ENCODE results near the gene ZDHHC1. TPM values are rescaled to one million over a fixed set of nuclear protein-coding genes. Genes with fewer than 3 reads are reported as not detected.

The ZDHHC1 gene
- 8.5 and 13.1 TPM in 2 replicates for total RNA-seq

GRCh38 chr16:67415872-67416793 lies at the start of gene ZDHHC1:
ZDHHC1 (minus strand) TSS chr16:67416477; CDS start chr16:67407775, 8,702 bp downstream.

GRCh38 chr16:67430977-67431774 lies 14.9 kb upstream of the ZDHHC1 start, which contains the start of gene HSD11B2:
HSD11B2 (plus strand) TSS chr16:67431121; CDS start chr16:67431249, 128 bp downstream.

GRCh38 chr16:67393111-67393787 lies 23.0 kb downstream of the ZDHHC1 start, which contains the start of gene TPPP3:
TPPP3 (minus strand) TSS chr16:67393498; CDS start chr16:67391111, 2,387 bp downstream.

Small RNAs within 50 kb of the gene (small RNA-seq; reads per million reads assigned to genes)
- gene RNU1-123P = not detected

Other genes starting within 250 kb of the ZDHHC1 start
- 7.0 and 8.8 TPM in 2 replicates for gene NOL3, start 245.9 kb downstream of the ZDHHC1 start, total RNA-seq
- gene MATCAP1, start 232.5 kb downstream of the ZDHHC1 start, total RNA-seq = 14.1 and 18.3 TPM in 2 replicates
- gene EXOC3L1, start 226.3 kb downstream of the ZDHHC1 start, total RNA-seq = 4.2 and 4.9 TPM in 2 replicates
- 115 and 125 TPM in 2 replicates for gene E2F4, start 224.3 kb downstream of the ZDHHC1 start, total RNA-seq
- 0.76 and 1.3 TPM in 2 replicates for gene ELMO3, start 217.3 kb downstream of the ZDHHC1 start, total RNA-seq
- 16.0 and 24.3 TPM in 2 replicates for gene TMEM208, start 189.3 kb downstream of the ZDHHC1 start, total RNA-seq
- gene FHOD1, start 169.0 kb downstream of the ZDHHC1 start, total RNA-seq = 30.7 and 41.8 TPM in 2 replicates
- 0.86 and 1.6 TPM in 2 replicates for gene SLC9A5, start 167.5 kb downstream of the ZDHHC1 start, total RNA-seq
- gene PLEKHG4, start 136.9 kb downstream of the ZDHHC1 start, total RNA-seq = 16.5 and 23.8 TPM in 2 replicates
- gene KCTD19, start 89.7 kb downstream of the ZDHHC1 start, total RNA-seq = under 0.01 and 0.33 TPM in 2 replicates
- 0.29 TPM in 1 of 2 replicates, not detected in the other for gene LRRC36, start 89.7 kb downstream of the ZDHHC1 start, total RNA-seq
- not detected in 2 replicates for gene TPPP3, start 23.0 kb downstream of the ZDHHC1 start, total RNA-seq
- 0.10 and 0.65 TPM in 2 replicates for gene HSD11B2, start 14.6 kb upstream of the ZDHHC1 start, total RNA-seq
- gene ATP6V0D1, start 64.7 kb upstream of the ZDHHC1 start, total RNA-seq = 114 and 123 TPM in 2 replicates
- gene AGRP, start 67.1 kb upstream of the ZDHHC1 start, total RNA-seq = not detected in 2 replicates
- 57.8 and 62.6 TPM in 2 replicates for gene RIPOR1, start 112.4 kb upstream of the ZDHHC1 start, total RNA-seq
- gene CTCF, start 146.0 kb upstream of the ZDHHC1 start, total RNA-seq = 32.7 and 34.2 TPM in 2 replicates
- gene CARMIL2, start 228.7 kb upstream of the ZDHHC1 start, total RNA-seq = 0.67 and 1.3 TPM in 2 replicates
- gene ACD, start 243.8 kb upstream of the ZDHHC1 start, total RNA-seq = 25.4 and 28.4 TPM in 2 replicates
- gene PARD6A, start 244.5 kb upstream of the ZDHHC1 start, total RNA-seq = 1.3 and 2.2 TPM in 2 replicates

Measured in vein endothelial cell (primary cell).